M059J (cell line): Measurements from ENCODE around the gene CARM1. TPM values are rescaled to one million over a fixed set of nuclear protein-coding genes. Genes with fewer than 3 reads are reported as not detected.
"Not testable (repeated sequence)": the region's sequence is repeated elsewhere in the genome, so short reads cannot be mapped to it uniquely, and the experiment has no call there.

Experiments used
- DNase-seq: peaks from one replicate; pipeline ENCODE4 v3.0.0-alpha.2; 2012; ENCODE audit warnings: low read depth
- total RNA-seq: library from RNA; depleted of rRNA; stranded (reverse); fragments of >200 nt; shearing (Covaris generic); gene quantifications from 2 replicates; pipeline ENCODE4 v1.2.3, GENCODE V29; 2014

CARM1 gene
- total RNA-seq, 1 experiment from 2014 or later = 24.1 TPM

DNA sequence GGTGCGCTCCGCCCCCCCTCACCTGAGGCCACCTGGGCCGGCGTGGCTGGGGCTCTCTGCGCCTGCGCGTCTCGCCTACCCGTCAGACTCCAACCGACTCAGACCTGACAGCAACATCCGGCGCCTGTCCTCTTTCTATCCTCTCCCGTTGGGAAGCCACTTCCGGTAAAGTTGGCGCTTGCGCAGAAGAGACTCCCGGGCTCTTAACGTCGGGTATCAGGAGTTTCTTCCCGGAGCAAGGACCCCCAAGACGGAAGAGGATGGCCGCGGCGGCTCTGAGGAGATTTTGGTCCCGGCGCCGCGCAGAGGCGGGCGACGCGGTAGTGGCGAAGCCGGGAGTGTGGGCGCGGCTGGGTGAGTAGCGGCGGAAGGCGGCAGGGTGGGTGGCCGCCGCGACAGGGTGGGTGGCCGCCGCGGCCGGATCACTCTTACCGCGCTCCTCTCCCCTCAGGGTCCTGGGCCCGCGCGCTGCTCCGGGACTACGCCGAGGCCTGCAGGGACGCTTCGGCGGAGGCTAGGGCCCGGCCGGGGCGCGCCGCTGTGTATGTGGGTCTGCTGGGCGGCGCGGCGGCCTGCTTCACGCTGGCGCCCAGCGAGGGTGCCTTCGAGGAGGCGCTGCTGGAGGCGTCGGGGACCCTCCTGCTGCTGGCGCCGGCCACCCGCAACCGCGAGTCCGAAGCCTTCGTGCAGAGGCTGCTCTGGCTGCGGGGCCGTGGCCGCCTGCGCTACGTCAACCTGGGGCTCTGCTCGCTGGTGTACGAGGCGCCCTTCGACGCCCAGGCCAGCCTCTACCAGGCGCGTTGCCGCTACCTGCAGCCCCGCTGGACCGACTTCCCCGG is 57.4 kb downstream of the CARM1 start, which contains the start of the genes TIMM29 and YIPF2:
TIMM29 (plus strand) TSS at position 249 of the 839 bp plus-strand sequence; CDS start at position 261, 12 bp downstream.
YIPF2 (minus strand) TSS at position 77 of the 839 bp plus-strand sequence. CDS start 229 bp downstream, outside the sequence.
- DNase-seq = peak; percentile 98

DNA sequence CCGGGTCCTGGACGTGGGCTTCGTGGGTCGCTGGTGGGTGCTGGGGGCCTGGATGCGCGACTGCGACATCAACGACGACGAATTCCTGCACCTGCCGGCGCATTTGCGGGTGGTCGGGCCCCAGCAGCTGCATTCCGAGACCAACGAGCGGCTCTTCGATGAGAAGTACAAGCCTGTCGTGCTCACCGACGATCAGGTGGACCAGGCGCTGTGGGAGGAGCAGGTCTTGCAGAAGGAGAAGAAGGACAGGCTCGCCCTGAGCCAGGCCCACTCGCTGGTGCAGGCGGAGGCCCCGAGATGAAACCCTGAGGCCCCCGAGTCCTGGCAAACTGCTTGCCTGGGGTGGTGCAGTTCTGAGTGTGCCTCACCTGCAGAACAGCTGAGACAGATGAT is 58.0 kb downstream of the CARM1 start:
- DNase-seq = no peak

DNA sequence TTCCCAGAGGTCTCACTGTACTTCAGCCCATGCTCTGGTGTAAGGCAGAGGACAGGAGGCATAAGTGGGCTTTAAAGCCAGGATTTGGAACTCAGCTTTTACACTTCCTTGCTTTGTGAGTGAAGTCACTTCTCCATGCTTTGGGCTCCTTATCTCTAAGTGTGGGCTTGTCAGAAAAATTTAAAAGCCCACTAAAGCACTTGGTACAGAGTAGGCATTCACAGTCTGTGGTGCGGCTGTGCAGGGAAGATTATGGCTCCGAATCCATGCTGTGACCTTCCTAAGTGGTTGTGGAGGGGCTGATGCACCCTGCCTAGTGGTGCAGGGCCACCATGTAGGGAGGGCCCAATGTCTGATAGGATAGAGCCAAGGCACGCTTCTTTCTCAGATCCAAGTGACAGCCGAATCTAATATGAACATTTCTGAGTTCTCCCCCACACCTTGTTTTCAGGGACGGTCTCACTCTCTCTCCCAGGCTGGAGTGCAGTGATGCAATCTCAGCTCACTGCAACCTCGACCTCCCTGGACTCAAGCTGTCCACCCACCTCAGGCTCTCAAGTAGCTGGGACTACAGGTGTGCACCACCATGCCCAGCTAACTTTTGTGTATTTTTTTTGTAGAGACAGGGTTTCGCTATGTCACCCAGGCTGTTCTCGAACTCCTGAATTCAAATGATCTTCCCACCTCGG is 64.2 kb downstream of the CARM1 start:
- DNase-seq = no peak

GRCh38 chr19:10936661-10937084 is 65.3 kb downstream of the CARM1 start:
- peak; percentile 79 for DNase-seq

DNA sequence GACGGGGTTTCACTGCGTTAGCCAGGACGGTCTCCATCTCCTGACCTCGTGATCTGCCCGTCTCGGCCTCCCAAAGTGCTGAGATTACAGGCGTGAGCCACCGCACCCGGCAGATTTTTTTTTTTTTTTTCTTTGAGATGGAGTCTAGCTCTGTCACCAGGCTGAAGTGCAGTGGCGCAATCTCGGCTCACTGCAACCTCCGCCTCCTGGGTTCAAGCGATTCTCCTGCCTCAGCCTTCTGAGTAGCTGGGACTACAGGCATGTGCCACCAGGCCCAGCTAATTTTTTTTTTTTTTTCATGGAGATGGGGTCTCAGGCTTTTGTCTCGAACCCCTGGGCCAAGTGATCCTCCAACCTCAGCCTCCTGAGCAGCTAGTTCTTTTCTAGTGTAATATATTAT is 70.3 kb downstream of the CARM1 start:
- not testable (repeated sequence) for DNase-seq

GRCh38 chr19:10943412-10943811 is 72.1 kb downstream of the CARM1 start:
- not testable (repeated sequence) for DNase-seq

- DNase-seq = no peak
These were observed 73.9 kb downstream of the CARM1 start for GRCh38 chr19:10945264-10945663.

GRCh38 chr19:10946958-10947657 is 75.8 kb downstream of the CARM1 start:
- peak; percentile 36 for DNase-seq

DNA sequence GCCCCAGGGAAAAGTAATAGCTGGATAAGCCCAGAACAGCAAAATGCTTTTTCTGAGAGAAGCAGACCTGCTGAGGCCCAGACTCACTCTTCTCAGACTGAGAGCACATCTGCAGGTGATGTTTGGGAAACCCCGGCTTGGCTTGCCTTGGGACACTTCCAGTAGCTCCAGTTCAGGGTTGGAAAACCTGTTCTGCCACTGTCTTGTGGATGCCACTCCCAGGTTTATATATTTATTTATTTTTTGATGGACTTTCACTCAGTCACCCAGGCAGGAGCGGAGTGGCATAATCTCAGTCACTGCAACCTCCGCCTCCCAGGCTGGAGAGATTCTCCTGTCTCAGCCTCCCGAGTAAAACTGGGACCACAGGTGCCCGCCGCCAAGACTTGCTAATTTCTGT is 81.5 kb downstream of the CARM1 start:
- no peak for DNase-seq

DNA sequence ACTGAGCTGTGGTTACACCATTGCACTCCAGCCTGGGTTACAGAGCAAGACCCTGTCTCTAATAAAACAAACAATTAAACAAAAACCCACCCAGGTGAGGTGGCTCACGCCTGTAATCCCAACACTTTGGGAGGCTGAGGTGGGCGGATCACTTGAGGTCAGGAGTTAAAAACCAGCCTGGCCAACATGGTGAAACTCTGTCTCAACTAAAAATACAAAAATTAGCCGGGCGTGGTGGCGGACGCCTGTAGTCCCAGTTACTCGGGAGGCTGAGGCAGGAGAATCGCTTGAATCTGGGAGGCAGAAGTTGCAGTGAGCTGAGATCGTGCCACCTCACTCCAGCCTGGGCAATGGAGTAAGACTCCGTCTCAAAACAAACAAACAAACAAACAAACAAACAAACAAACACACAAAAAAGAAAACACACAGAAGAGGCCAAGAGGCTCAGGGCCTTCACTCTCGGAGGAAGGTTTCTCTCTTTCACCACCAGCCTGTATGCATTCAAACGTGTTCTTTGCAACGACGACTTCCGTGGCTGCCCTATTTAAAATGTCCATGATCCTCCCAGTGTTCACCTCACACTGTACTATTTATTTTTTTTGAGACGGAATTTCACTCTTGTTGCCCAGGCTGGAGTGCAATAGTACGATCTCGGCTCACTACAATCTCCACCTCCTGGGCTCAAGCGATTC is 88.1 kb downstream of the CARM1 start:
- DNase-seq = not testable (repeated sequence)

DNA sequence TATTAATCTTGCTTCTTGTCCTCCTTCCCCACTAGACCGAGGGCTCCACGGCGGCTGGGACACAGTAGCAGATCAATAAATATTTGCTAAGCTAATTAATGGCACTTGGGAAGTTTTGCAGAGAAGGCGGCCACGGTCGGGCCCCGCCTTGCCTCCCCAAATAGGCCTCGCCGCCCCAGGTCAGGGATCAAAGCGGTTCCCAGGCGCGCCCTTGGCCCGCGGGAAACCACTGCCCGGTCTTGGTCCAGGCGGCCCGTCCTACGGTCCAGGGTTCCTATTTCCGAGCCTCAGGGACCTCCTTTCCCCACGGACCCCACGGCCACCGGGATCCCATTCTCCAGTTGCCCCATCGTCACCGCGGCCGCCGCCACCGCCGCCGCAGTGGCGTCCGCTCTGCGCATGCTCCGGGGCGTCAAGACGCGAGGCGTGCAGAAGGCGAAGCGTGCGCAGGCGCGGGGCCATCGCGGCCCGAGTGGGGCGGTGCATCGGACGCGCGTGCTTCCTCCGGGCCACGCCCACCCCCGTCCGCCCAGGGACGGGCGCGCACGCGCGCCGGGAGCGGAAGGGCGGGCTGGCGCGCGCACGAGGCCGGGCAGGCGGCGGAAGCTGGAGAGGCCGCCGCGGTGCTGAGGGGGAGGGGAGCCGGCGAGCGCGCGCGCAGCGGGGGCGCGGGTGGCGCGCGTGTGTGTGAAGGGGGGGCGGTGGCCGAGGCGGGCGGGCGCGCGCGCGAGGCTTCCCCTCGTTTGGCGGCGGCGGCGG is 89.1 kb downstream of the CARM1 start, which contains the start of gene SMARCA4:
SMARCA4 (plus strand) TSS at position 717 of the 759 bp plus-strand sequence. CDS start 23,122 bp downstream, outside the sequence.
- DNase-seq = peak; percentile 94

- DNase-seq = peak; percentile 33
These were observed 89.9 kb downstream of the CARM1 start for GRCh38 chr19:10961073-10961860.

GRCh38 chr19:10962863-10963262 is 91.5 kb downstream of the CARM1 start:
- no peak for DNase-seq

GRCh38 chr19:10963865-10964264 is 92.5 kb downstream of the CARM1 start:
- no peak for DNase-seq

- DNase-seq = no peak
These were observed 93.5 kb downstream of the CARM1 start for GRCh38 chr19:10964903-10965302.

GRCh38 chr19:10965398-10965797 is 94.0 kb downstream of the CARM1 start:
- no peak for DNase-seq

DNA sequence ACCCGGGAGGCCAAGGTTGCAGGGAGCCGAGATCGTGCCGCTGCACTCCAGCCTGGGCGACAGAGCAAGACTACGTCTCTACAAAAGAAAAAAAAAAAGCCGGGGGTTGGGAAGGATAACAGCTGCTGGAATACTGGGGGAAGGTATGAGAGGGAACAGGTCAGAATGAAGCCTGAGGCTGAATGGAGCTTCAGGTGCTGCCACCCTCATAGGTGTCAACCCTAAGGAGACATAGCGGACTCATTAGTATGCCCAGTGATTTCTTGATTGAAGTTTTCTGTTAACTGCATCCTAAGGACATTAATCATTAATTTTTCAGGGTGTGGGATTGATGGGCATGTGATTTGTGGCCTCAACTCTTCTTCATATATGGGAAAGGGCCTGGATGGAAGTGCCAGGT is 95.5 kb downstream of the CARM1 start:
- no peak for DNase-seq

DNA sequence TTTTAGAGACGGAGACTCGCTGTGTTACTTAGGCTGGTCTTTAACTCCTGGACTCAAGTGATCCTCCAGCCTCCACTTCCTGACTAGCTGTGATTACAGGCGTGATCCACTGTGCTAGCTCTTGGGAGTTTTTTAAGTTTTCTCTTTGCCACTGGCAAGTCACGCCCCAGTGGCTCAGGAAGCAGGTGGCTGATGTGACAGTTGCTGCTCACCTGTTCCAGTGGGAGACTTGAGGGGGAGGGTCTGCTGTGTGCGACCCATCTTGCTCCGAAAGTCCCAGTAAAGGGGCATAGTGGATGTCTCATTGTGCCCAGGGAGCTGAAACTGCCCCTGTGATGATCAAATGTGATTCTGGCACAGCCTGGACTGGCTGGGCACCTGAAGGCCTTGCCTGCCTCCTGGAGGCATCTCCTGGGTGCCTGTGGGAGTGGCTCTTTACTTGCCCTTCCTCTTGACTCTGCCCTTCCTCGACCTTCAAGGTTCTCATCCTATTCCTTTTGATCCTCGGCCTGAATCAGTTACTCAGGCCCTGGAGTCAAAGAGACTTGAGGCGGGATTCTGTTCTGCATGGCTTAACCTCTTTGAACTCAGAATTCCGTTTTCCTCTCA is 97.3 kb downstream of the CARM1 start:
- no peak for DNase-seq

DNA sequence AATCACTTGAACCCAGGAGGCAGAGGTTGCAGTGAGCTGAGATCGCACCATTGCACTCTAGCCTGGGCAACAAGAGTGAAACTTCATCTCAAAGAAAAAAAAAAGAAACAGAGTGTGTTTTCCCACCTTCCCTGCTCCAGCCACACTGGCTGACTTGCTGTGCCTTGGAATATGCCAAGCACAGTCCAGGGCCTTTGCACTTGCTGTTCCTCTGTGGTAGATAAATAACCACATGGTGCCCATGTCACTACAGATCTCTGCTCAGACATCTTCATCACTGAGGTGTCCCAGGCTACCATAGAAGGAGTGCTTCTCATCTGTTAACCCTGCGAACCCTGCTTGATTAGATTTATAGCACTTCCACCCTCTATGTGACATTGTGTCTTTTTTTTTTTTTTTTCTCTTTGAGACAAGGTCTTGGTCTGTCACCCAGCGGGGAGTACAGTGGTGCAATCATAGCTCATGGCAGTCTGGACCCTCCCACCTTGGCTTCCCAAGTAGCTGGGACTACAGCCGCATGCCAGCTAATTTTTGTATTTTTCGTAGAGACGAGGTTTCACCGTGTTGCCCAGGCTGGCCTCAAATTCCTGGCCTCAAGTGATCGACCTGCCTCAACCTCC is 99.9 kb downstream of the CARM1 start:
- DNase-seq = no peak
